ENCODE results near the gene NEK5. TPM values are rescaled to one million over a fixed set of nuclear protein-coding genes. Genes with fewer than 3 reads are reported as not detected.

NEK5 gene
- total RNA-seq, 1 donor from 2014 or later, result not detected

GRCh38 chr13:52011632-52012511, 117.0 kb downstream of the NEK5 start, which contains the start of gene ALG11:
TSS of gene ALG11 (plus strand) at chr13:52012398. CDS start at chr13:52012419, 21 bp downstream.
- DNase-seq (ENCODE audit: low spot score), result peak; percentile 100
- intact Hi-C loops (cut with micrococcal nuclease), result loop anchor here (1.0 to 5.0 kb wide), 9 partner anchors 11 to 640 kb away; partner anchors contain the start of genes CKAP2, DHRS12, NEK3 and SUGT1
- H3K4me1 Mint-ChIP-seq (ENCODE audit: low read depth), result peaks cover 13% of the 10 kb centered on the region
- H3K36me3 Mint-ChIP-seq (ENCODE audit: low read depth), result peaks cover 7% of the 10 kb centered on the region
- peak within 1 kb of the TSS; percentile 88 for H3K27ac Mint-ChIP-seq
- H3K4me3 Mint-ChIP-seq, result peak within 1 kb of the TSS; percentile 99
- peaks cover 34% of the 10 kb centered on the region for H3K27me3 Mint-ChIP-seq (ENCODE audit: insufficient read depth)
- H3K9me3 Mint-ChIP-seq, result no peaks in the 10 kb centered on the region

GRCh38 chr13:52010890-52011631, 117.8 kb downstream of the NEK5 start, which contains the start of gene ATP7B:
TSS of gene ATP7B (minus strand) at chr13:52011450. CDS start at chr13:52011337, 113 bp downstream.
- DNase-seq (ENCODE audit: low spot score), result no peak
- Mint-ChIP-seq H3K4me3 (peak within 1 kb of the TSS; percentile 99), H3K4me1 (ENCODE audit: low read depth) (peaks cover 13% of the 10 kb centered on the region), H3K27me3 (ENCODE audit: insufficient read depth) (peaks cover 39% of the 10 kb centered on the region), H3K27ac (peak within 1 kb of the TSS; percentile 88), H3K36me3 (ENCODE audit: low read depth) (peaks cover 7% of the 10 kb centered on the region), H3K9me3 (no peaks in the 10 kb centered on the region)
- intact Hi-C loops (cut with micrococcal nuclease), result loop anchor here (1.0 to 5.0 kb wide), 2 partner anchors 10 to 114 kb away; no protein-coding TSS in a partner anchor

GRCh38 chr13:52009946-52010345, 118.9 kb downstream of the NEK5 start:
- Mint-ChIP-seq H3K4me1 (ENCODE audit: low read depth) (peaks cover 13% of the 10 kb centered on the region), H3K4me3 (peak overlapping the region; percentile 99), H3K9me3 (no peaks in the 10 kb centered on the region), H3K27ac (no peak overlapping the region), H3K36me3 (ENCODE audit: low read depth) (peaks cover 2% of the 10 kb centered on the region), H3K27me3 (ENCODE audit: insufficient read depth) (peaks cover 41% of the 10 kb centered on the region)
- intact Hi-C loops (cut with micrococcal nuclease), result loop anchor here (5.0 kb wide), 1 partner anchor 113 kb away; no protein-coding TSS in a partner anchor
- no peak for DNase-seq (ENCODE audit: low spot score)

- Mint-ChIP-seq H3K4me1 (ENCODE audit: low read depth) (peaks cover 7% of the 10 kb centered on the region), H3K9me3 (no peaks in the 10 kb centered on the region), H3K27me3 (ENCODE audit: insufficient read depth) (peaks cover 39% of the 10 kb centered on the region), H3K4me3 (no peak overlapping the region), H3K27ac (no peak overlapping the region), H3K36me3 (ENCODE audit: low read depth) (no peaks in the 10 kb centered on the region)
- intact Hi-C loops (cut with micrococcal nuclease), result no loop called here
- no peak for DNase-seq (ENCODE audit: low spot score)
These were observed 122.2 kb downstream of the NEK5 start for GRCh38 chr13:52006523-52007245.

- Mint-ChIP-seq H3K27me3 (ENCODE audit: insufficient read depth) (peaks cover 38% of the 10 kb centered on the region), H3K9me3 (no peaks in the 10 kb centered on the region), H3K27ac (no peak overlapping the region), H3K4me1 (ENCODE audit: low read depth) (peaks cover 4% of the 10 kb centered on the region), H3K4me3 (no peak overlapping the region), H3K36me3 (ENCODE audit: low read depth) (no peaks in the 10 kb centered on the region)
- DNase-seq (ENCODE audit: low spot score), result no peak
- intact Hi-C loops (cut with micrococcal nuclease), result no loop called here
These were observed 122.9 kb downstream of the NEK5 start for GRCh38 chr13:52005841-52006522.

GRCh38 chr13:52004511-52005170, 124.2 kb downstream of the NEK5 start:
- Mint-ChIP-seq H3K4me1 (ENCODE audit: low read depth) (no peaks in the 10 kb centered on the region), H3K4me3 (no peak overlapping the region)
- no peak for DNase-seq (ENCODE audit: low spot score)

GRCh38 chr13:52003541-52003940, 125.3 kb downstream of the NEK5 start:
- Mint-ChIP-seq H3K4me1 (ENCODE audit: low read depth) (no peaks in the 10 kb centered on the region), H3K36me3 (ENCODE audit: low read depth) (no peaks in the 10 kb centered on the region), H3K4me3 (no peak overlapping the region), H3K9me3 (no peaks in the 10 kb centered on the region), H3K27me3 (ENCODE audit: insufficient read depth) (peaks cover 24% of the 10 kb centered on the region), H3K27ac (no peak overlapping the region)
- intact Hi-C loops (cut with micrococcal nuclease), result no loop called here
- no peak for DNase-seq (ENCODE audit: low spot score)

More at GRCh38 chr13:52004511-52005170, 124.2 kb downstream of the NEK5 start:
- intact Hi-C loops (cut with micrococcal nuclease), result no loop called here
- Mint-ChIP-seq H3K27ac (no peak overlapping the region), H3K27me3 (ENCODE audit: insufficient read depth) (peaks cover 29% of the 10 kb centered on the region), H3K36me3 (ENCODE audit: low read depth) (no peaks in the 10 kb centered on the region), H3K9me3 (no peaks in the 10 kb centered on the region)

- intact Hi-C loops (cut with micrococcal nuclease), result no loop called here
- Mint-ChIP-seq H3K4me1 (ENCODE audit: low read depth) (no peaks in the 10 kb centered on the region), H3K27me3 (ENCODE audit: insufficient read depth) (peaks cover 28% of the 10 kb centered on the region)
These were observed 126.5 kb downstream of the NEK5 start for GRCh38 chr13:52002361-52002760.

GRCh38 chr13:52001120-52001731, 127.6 kb downstream of the NEK5 start:
- Mint-ChIP-seq H3K9me3 (no peaks in the 10 kb centered on the region), H3K4me3 (no peak overlapping the region), H3K36me3 (ENCODE audit: low read depth) (no peaks in the 10 kb centered on the region), H3K27ac (no peak overlapping the region), H3K4me1 (ENCODE audit: low read depth) (no peaks in the 10 kb centered on the region), H3K27me3 (ENCODE audit: insufficient read depth) (peaks cover 22% of the 10 kb centered on the region)
- intact Hi-C loops (cut with micrococcal nuclease), result loop anchor here (1.0 kb wide), 5 partner anchors 10 to 449 kb away; partner anchors contain the start of genes ATP7B and VPS36
- no peak for DNase-seq (ENCODE audit: low spot score)

More at GRCh38 chr13:52002361-52002760, 126.5 kb downstream of the NEK5 start:
- no peaks in the 10 kb centered on the region for H3K36me3 Mint-ChIP-seq (ENCODE audit: low read depth)
- no peak for DNase-seq (ENCODE audit: low spot score)
- no peak overlapping the region for H3K27ac Mint-ChIP-seq
- no peaks in the 10 kb centered on the region for H3K9me3 Mint-ChIP-seq
- H3K4me3 Mint-ChIP-seq, result no peak overlapping the region

GRCh38 chr13:51999921-52000320, 129.0 kb downstream of the NEK5 start:
- no peaks in the 10 kb centered on the region for H3K4me1 Mint-ChIP-seq (ENCODE audit: low read depth)
- no peak overlapping the region for H3K27ac Mint-ChIP-seq
- H3K36me3 Mint-ChIP-seq (ENCODE audit: low read depth), result no peaks in the 10 kb centered on the region
- H3K27me3 Mint-ChIP-seq (ENCODE audit: insufficient read depth), result peaks cover 22% of the 10 kb centered on the region
- DNase-seq (ENCODE audit: low spot score), result no peak
- no peaks in the 10 kb centered on the region for H3K9me3 Mint-ChIP-seq
- intact Hi-C loops (cut with micrococcal nuclease), result no loop called here
- H3K4me3 Mint-ChIP-seq, result no peak overlapping the region

- Mint-ChIP-seq H3K9me3 (no peaks in the 10 kb centered on the region), H3K4me3 (no peak overlapping the region), H3K4me1 (ENCODE audit: low read depth) (no peaks in the 10 kb centered on the region), H3K27ac (no peak overlapping the region), H3K36me3 (ENCODE audit: low read depth) (no peaks in the 10 kb centered on the region), H3K27me3 (ENCODE audit: insufficient read depth) (peaks cover 22% of the 10 kb centered on the region)
- DNase-seq (ENCODE audit: low spot score), result no peak
- intact Hi-C loops (cut with micrococcal nuclease), result no loop called here
These were observed 129.4 kb downstream of the NEK5 start for GRCh38 chr13:51999510-51999911.
